ENCODE data around the gene LCMT1. TPM values are rescaled to one million over a fixed set of nuclear protein-coding genes. Genes with fewer than 3 reads are reported as not detected.
A peak's percentile ranks its signal among the peaks of the same experiment; 100 is the strongest.

Gene LCMT1
- total RNA-seq, 1 experiment from 2014 or later: 51.1 TPM

- DNase-seq (ENCODE audit: low read depth): no peak
These were observed 82.8 kb downstream of the LCMT1 start for GRCh38 chr16:25194273-25194878.

GRCh38 chr16:25198021-25198420 is 86.5 kb downstream of the LCMT1 start:
- peak; percentile 85 for DNase-seq (ENCODE audit: low read depth)

- no peak for DNase-seq (ENCODE audit: low read depth)
These were observed 87.9 kb downstream of the LCMT1 start for GRCh38 chr16:25199457-25199856.

- DNase-seq (ENCODE audit: low read depth): peak; percentile 85
These were observed 99.2 kb downstream of the LCMT1 start for GRCh38 chr16:25210758-25211157.

- peak; percentile 58 for DNase-seq (ENCODE audit: low read depth)
These were observed 101.1 kb downstream of the LCMT1 start for GRCh38 chr16:25212636-25213035.

- no peak for DNase-seq (ENCODE audit: low read depth)
These were observed 102.3 kb downstream of the LCMT1 start for GRCh38 chr16:25213709-25214397.

GRCh38 chr16:25217112-25217511 is 105.6 kb downstream of the LCMT1 start:
- no peak for DNase-seq (ENCODE audit: low read depth)

DNA sequence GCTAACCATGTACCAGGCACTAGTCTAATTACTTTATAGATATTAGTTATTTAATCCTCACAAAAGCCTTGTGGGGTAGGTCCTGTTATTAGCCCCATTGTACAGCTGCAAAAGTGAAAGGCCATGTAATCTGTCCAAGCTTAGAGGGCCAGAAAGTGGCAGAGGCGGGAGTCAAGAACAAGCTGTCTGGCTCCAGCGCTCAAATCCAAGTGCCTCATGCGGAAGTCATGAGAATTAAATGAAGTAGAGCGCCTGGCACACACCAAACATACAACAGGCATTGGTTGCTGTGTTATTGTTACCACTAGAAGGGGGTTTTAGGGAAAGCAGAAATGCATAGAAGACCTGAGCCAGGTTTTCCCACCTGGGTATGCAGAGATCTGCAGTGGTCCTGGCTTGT is 106.4 kb downstream of the LCMT1 start:
- no peak for DNase-seq (ENCODE audit: low read depth)

GRCh38 chr16:25219070-25219737 is 107.7 kb downstream of the LCMT1 start:
- no peak for DNase-seq (ENCODE audit: low read depth)

DNA sequence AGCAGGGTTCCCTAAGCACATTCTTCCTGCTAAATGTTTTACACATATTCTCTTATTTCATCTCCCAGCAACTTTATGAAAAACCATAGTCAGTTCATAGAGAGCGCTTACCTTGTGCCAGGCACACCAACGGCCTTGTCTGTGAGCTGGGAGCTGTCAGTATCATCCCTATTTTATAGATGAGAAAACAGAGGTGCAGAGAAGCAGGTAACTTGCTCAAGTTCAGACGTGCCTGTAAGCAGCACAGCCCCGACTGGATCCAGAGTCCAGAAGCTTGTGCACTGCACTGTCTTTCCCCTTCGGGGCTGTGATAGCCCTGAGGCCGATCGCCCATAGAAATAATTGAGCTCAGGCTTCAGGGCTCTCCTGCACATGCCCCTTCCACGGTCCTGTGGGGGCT is 111.4 kb downstream of the LCMT1 start:
- no peak for DNase-seq (ENCODE audit: low read depth)

DNA sequence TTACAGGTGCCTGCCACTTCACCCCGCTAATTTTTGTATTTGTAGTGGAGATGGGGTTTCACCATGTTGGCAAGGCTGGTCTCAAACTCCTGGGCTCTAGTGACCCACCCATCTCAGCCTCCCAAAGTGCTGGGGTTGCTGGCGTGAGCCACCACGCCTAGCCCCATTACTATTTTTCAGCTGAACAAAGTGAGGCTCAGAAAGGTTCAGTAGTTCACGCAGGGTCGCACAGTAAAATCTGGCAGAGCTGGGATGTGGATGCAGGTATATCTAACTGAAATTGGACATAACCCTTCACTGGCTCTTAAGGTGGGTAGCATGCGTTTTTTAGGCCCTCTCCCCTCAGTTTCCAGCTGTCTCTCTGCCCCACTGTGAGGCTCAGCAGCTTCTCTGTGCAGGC is 112.4 kb downstream of the LCMT1 start:
- DNase-seq (ENCODE audit: low read depth): no peak

GRCh38 chr16:25224731-25225319 is 113.3 kb downstream of the LCMT1 start:
- DNase-seq (ENCODE audit: low read depth): no peak

Other genes with a start within 250 kb of the LCMT1 start
- gene ARHGAP17, start 96.4 kb upstream of the LCMT1 start, total RNA-seq (2014; rRNA removed; shearing (Covaris generic)): 24.7 and 34.4 TPM in 2 replicates
- gene AQP8, start 105.2 kb downstream of the LCMT1 start, total RNA-seq (2014; rRNA removed; shearing (Covaris generic)): 0.10 and 0.86 TPM in 2 replicates
- gene ZKSCAN2, start 146.1 kb downstream of the LCMT1 start, total RNA-seq (2014; rRNA removed; shearing (Covaris generic)): 4.5 and 4.9 TPM in 2 replicates

Data from M059J (cell line).